Measurements from ENCODE around the gene COL5A1. TPM values are rescaled to one million over a fixed set of nuclear protein-coding genes. Genes with fewer than 3 reads are reported as not detected.

The COL5A1 gene
- total RNA-seq, 4 donors from 2014 or later: 7.1 to 69.3 (median 16.1) TPM

DNA sequence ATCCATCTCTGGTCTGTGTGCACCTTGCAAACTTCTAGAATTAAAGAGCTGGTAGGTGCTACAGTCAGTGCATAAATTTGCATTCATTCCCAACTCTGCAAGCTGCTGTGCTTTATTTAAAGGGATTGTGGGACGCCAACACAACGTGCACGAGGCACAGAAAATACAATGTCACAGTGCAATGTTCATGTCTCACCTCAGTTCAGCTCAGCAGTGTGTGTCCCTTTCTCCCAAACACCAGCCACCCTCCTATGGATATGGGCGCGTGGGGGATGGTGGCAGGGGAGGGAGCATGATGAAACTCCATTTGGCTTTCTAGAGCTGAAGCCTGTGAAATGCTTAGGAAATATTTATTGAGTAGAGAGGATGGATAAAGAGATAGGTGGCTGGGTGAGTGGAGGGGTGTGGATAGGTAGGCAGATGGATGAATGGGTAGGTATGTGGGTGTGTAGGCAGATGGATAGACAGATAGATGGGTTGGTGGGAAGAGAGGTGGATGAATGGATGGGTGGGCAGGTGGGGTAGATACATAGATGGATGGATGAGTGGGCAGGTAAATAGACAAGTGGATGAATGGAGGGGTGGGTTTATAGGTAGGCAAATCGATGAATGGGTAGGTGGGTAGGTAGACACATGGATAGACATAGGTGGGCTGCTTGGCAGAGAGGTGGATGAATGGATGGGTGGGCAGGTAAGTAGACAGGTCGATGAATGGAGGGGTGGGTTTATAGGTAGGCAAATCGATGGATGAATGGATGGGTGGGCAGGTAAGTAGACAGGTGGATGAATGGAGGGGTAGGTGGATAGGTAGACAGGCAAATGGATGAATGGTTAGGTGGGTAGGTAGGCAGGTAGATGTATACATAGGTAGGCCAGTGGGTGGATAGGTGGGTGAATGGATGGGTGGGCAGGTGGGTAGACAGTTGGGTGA lies 146.3 kb downstream of the COL5A1 start:
- TF ChIP-seq EP300 (IDR thresholded peaks at IDR 0.05; ENCODE audit: low read depth) (no peak), CTCF (IDR thresholded peaks at IDR 0.05) (no peak), POLR2AphosphoS5 (IDR thresholded peaks at IDR 0.05) (no peak), POLR2A (IDR thresholded peaks at IDR 0.05) (no peak)
- in situ Hi-C loops (cut with MboI; ENCODE audit: low pct_ligation_motif_present in 1 of 4, low pct_unique_long_range_greater_than_20kb in 1 of 4, low sequenced_read_pairs in 3 of 4): no loop called here
- intact Hi-C loops (cut with DNase I; ENCODE audit: low total_unique reads): no loop called here
- Histone ChIP-seq H3K36me3 (no peaks in the 10 kb centered on the region), H3K4me3 (no peak overlapping the region), H3K27ac (no peak overlapping the region), H3K27me3 (no peaks in the 10 kb centered on the region), H3K9me3 (no peaks in the 10 kb centered on the region), H3K4me1 (no peaks in the 10 kb centered on the region)
- no peak for DNase-seq
- WGBS, 2 donors (ENCODE audit: low coverage in 1 of 2): 66 to 79% methylated on average over 3 to 8 of the region's 8 CpGs

DNA sequence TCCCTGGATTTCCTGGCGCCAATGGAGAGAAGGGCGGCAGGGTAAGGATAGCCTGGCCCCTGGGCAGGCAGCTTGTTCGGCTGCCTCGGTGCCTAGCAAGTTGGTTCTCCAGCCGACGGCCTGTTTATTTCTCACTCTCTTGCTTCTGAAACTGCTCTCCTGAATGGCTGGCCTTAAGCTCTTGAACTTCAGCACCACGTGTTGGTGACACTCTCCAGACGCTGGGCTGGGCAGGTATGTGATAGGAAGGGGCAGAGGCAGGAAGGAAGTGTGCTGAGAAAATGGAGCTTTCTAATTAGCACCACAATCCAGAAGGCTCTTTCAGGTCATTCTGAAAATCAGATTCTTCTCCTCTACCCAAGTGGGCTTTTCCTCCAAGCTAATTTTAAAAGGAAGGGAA lies 147.6 kb downstream of the COL5A1 start:
- no peaks in the 10 kb centered on the region for H3K36me3 ChIP-seq
- intact Hi-C loops (cut with DNase I; ENCODE audit: low total_unique reads): no loop called here
- no peaks in the 10 kb centered on the region for H3K9me3 ChIP-seq
- in situ Hi-C loops (cut with MboI; ENCODE audit: low pct_ligation_motif_present in 1 of 4, low pct_unique_long_range_greater_than_20kb in 1 of 4, low sequenced_read_pairs in 3 of 4): no loop called here
- peak in 1 of 3 donors; percentile 57 for TF ChIP-seq POLR2AphosphoS5 (IDR thresholded peaks at IDR 0.05)
- TF ChIP-seq EP300 (IDR thresholded peaks at IDR 0.05; ENCODE audit: low read depth): no peak
- H3K4me3 ChIP-seq: no peak overlapping the region
- WGBS, 2 donors (ENCODE audit: low coverage in 1 of 2): 62% methylated on average over 8 of the region's 8 CpGs; no CpG with 5 or more reads in 1 of the 2 donors
- no peaks in the 10 kb centered on the region for H3K27me3 ChIP-seq
- peak overlapping the region in 2 of 4 donors; percentile 2 to 21 for H3K27ac ChIP-seq
- DNase-seq: no peak
- H3K4me1 ChIP-seq: no peaks in the 10 kb centered on the region

DNA sequence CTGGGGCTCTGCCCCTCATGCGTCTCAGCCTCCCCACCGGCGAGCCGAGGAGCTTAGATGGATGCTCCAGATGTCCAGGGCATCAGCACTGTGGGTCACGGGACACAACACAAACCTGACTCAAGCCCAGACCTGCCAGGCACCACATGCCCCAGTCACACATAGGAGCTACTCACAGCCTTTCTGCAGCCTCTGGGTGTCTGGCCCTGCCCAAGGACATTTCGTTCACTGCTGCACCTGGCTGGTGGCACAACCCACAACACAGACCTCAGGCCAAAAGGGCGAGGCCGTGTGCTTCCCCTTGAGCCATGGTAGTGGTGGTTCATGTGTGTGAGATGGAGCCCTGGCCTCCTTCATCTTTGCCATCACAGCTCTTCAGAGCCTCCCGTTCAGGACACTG lies 149.4 kb downstream of the COL5A1 start:
- H3K36me3 ChIP-seq: no peaks in the 10 kb centered on the region
- H3K27ac ChIP-seq: no peak overlapping the region
- H3K4me1 ChIP-seq: no peaks in the 10 kb centered on the region
- WGBS, 2 donors (ENCODE audit: low coverage in 1 of 2): 80 to 82% methylated on average over 1 to 7 of the region's 9 CpGs
- in situ Hi-C loops (cut with MboI; ENCODE audit: low pct_ligation_motif_present in 1 of 4, low pct_unique_long_range_greater_than_20kb in 1 of 4, low sequenced_read_pairs in 3 of 4): no loop called here
- H3K9me3 ChIP-seq: no peaks in the 10 kb centered on the region
- H3K27me3 ChIP-seq: no peaks in the 10 kb centered on the region
- TF ChIP-seq POLR2AphosphoS5 (IDR thresholded peaks at IDR 0.05): no peak
- no peak for TF ChIP-seq CTCF (IDR thresholded peaks at IDR 0.05)
- TF ChIP-seq POLR2A (IDR thresholded peaks at IDR 0.05): no peak
- TF ChIP-seq EP300 (IDR thresholded peaks at IDR 0.05; ENCODE audit: low read depth): no peak
- no peak overlapping the region for H3K4me3 ChIP-seq
- intact Hi-C loops (cut with DNase I; ENCODE audit: low total_unique reads): no loop called here
- DNase-seq: no peak

GRCh38 chr9:134792627-134793026 lies 151.0 kb downstream of the COL5A1 start:
- WGBS, 2 donors (ENCODE audit: low coverage in 1 of 2): 13 to 82% methylated on average over 8 to 21 of the region's 21 CpGs
- no peak for TF ChIP-seq POLR2AphosphoS5 (IDR thresholded peaks at IDR 0.05)
- no peak for TF ChIP-seq EP300 (IDR thresholded peaks at IDR 0.05; ENCODE audit: low read depth)
- TF ChIP-seq CTCF (IDR thresholded peaks at IDR 0.05): no peak
- no peak for TF ChIP-seq POLR2A (IDR thresholded peaks at IDR 0.05)
- no peak for DNase-seq
- Histone ChIP-seq H3K4me1 (no peaks in the 10 kb centered on the region), H3K4me3 (no peak overlapping the region), H3K27ac (no peak overlapping the region), H3K9me3 (no peaks in the 10 kb centered on the region), H3K36me3 (no peaks in the 10 kb centered on the region), H3K27me3 (no peaks in the 10 kb centered on the region)
- intact Hi-C loops (cut with DNase I; ENCODE audit: low total_unique reads): no loop called here
- in situ Hi-C loops (cut with MboI; ENCODE audit: low pct_ligation_motif_present in 1 of 4, low pct_unique_long_range_greater_than_20kb in 1 of 4, low sequenced_read_pairs in 3 of 4): no loop called here
